ENCODE measurements around the gene TAF12.

DNA sequence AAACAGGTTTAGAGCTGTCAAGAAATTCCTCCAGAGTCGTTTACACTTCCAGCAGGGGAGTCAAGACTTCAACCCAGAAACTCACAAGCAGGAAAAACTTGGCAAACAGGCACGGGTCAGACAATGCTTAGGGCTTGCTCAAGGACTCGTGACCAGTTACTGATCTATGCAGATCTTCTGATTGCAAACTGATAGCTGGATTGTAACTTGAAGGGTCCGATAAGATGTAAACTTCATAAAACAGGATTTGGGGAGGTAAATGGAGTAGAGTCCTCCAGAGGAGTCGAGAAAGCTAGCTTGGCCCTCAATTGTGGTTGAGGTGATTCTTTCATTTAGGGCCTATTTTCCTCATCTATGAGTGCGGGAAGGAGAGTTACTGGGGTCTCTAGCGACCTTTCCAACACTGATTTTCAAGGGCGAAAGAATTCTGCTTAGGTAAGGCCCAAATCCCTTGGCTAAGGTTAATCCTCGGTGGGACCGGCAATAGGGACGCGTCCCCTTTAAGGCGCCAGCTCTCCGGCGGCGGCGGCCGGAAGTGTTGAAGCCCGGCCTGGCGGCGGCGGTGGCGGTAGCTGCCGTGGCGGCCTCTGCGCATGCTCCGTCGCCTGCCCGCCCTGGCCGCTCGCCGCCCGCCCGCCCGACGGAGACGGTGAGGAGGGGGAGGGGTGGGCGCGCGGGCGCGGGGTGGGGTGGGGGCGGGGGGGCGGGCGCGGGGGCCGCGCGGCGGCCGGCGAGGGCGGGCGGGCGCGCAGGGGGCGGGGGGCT lies 25.5 kb upstream of the TAF12 start, which contains the start of gene GMEB1:
- TF ChIP-seq SUZ12 (IDR thresholded peaks at IDR 0.05) (no peak), SP1 (IDR thresholded peaks at IDR 0.05) (no peak), ZNF384 (IDR thresholded peaks at IDR 0.05) (no peak), LEF1 (IDR thresholded peaks at IDR 0.05; ENCODE audit: borderline replicate concordance) (no peak)
- TF ChIP-seq, protein P1, sequence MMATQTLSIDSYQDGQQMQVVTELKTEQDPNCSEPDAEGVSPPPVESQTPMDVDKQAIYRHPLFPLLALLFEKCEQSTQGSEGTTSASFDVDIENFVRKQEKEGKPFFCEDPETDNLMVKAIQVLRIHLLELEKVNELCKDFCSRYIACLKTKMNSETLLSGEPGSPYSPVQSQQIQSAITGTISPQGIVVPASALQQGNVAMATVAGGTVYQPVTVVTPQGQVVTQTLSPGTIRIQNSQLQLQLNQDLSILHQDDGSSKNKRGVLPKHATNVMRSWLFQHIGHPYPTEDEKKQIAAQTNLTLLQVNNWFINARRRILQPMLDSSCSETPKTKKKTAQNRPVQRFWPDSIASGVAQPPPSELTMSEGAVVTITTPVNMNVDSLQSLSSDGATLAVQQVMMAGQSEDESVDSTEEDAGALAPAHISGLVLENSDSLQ (IDR thresholded peaks at IDR 0.05) = no peak
